PC-9 (cell line): ENCODE measurements around the gene APBA2. TPM values are rescaled to one million over a fixed set of nuclear protein-coding genes. Genes with fewer than 3 reads are reported as not detected.

Source experiments
- BruUV-seq: library from RNA; stranded (reverse); fragments of 400-500 nt; replicated peaks from 2 replicates; lab custom pipeline; 2021; lab: Mats Ljungman, UMichigan
- CTCF ChIA-PET: fragments of 300-600 bp; sonication (Branson Sonifier 250); formaldehyde crosslinking; loops from one replicate; lab custom pipeline; 2022; ENCODE audit warnings: antibody characterized with exemption; lab: Charles Lee
- POLR2A ChIA-PET: fragments of 300-600 bp; sonication (Branson Sonifier 250); formaldehyde crosslinking; loops from one replicate; lab custom pipeline; 2022; ENCODE audit warnings: antibody characterized with exemption; ENCODE audit not compliant: unreplicated experiment; lab: Charles Lee
- DNase-seq, 2 experiments: peaks; one replicate each; pipeline versions ENCODE4 v3.0.0 to v3.0.0-alpha.2; 2015 to 2022; ENCODE audit warnings: mixed read lengths in 1 of 2
- H2AFZ ChIP-seq: fragments of 200-600 bp; sonication (generic); 2 replicates; pipeline ENCODE4 v1.8.1; 2017; ENCODE audit warnings: antibody characterized with exemption
- H3F3A ChIP-seq: fragments of 200-600 bp; sonication (generic); 2 replicates; pipeline ENCODE4 v1.8.1; 2017; ENCODE audit warnings: antibody characterized with exemption, mild to moderate bottlenecking, low read depth; ENCODE audit not compliant: insufficient read depth
- H3K27ac ChIP-seq: fragments of 200-600 bp; sonication (generic); 2 replicates; pipeline ENCODE4 v1.6.1; 2016; ENCODE audit warnings: mixed run types
- H3K27me3 ChIP-seq: fragments of 200-600 bp; sonication (generic); 2 replicates; pipeline ENCODE4 v1.6.1; 2016; ENCODE audit warnings: low read depth, mixed run types; ENCODE audit not compliant: insufficient read depth
- H3K36me3 ChIP-seq: fragments of 200-600 bp; sonication (generic); 2 replicates; pipeline ENCODE4 v1.6.1; 2016; ENCODE audit warnings: low read depth, mixed run types
- H3K4me1 ChIP-seq: fragments of 200-600 bp; sonication (generic); replicated peaks from 2 replicates; pipeline ENCODE4 v1.6.1; 2016; ENCODE audit warnings: mixed run types; ENCODE audit not compliant: insufficient read depth
- H3K4me2 ChIP-seq: fragments of 200-600 bp; sonication (generic); 2 replicates; pipeline ENCODE4 v1.6.1; 2017; ENCODE audit warnings: mixed run types
- H3K4me3 ChIP-seq: fragments of 200-600 bp; sonication (generic); 2 replicates; pipeline ENCODE4 v1.6.1; 2016; ENCODE audit warnings: mixed run types
- H3K79me2 ChIP-seq: fragments of 200-600 bp; sonication (generic); 2 replicates; pipeline ENCODE4 v1.6.1; 2017; ENCODE audit warnings: low read depth, mixed run types
- H3K9me2 ChIP-seq: fragments of 200-600 bp; sonication (generic); 2 replicates; pipeline ENCODE4 v1.8.1; 2017; ENCODE audit warnings: mild to moderate bottlenecking; ENCODE audit not compliant: insufficient read depth
- H3K9me3 ChIP-seq: fragments of 200-600 bp; sonication (generic); 2 replicates; pipeline ENCODE4 v1.8.1; 2016; ENCODE audit warnings: low read depth; ENCODE audit not compliant: insufficient read depth
- H4K20me1 ChIP-seq: fragments of 200-600 bp; sonication (generic); 2 replicates; pipeline ENCODE4 v1.8.1; 2017; ENCODE audit not compliant: insufficient read depth
- CTCF ChIP-seq: fragments of 200-600 bp; sonication (generic); conservative IDR thresholded peaks from 2 replicates; pipeline ENCODE4 v1.6.1; 2017; ENCODE audit warnings: mixed run types, antibody characterized with exemption, mild to moderate bottlenecking, moderate library complexity
- EZH2 ChIP-seq: fragments of 200-600 bp; sonication (generic); IDR thresholded peaks from 2 replicates; pipeline ENCODE4 v1.8.0; 2017; ENCODE audit warnings: antibody characterized with exemption, low read depth
- intact Hi-C: fragments of 100-400 bp; cut with micrococcal nuclease; formaldehyde crosslinking; loops from one replicate; pipeline ENCODE4 v1.10.0; 2022; ENCODE audit not compliant: unreplicated experiment
- total RNA-seq: library from RNA; stranded (reverse); gene quantifications from 2 replicates; pipeline ENCODE4 v1.2.3, GENCODE V29; 2021

The APBA2 gene
- total RNA-seq, 1 experiment from 2014 or later: not detected

DNA sequence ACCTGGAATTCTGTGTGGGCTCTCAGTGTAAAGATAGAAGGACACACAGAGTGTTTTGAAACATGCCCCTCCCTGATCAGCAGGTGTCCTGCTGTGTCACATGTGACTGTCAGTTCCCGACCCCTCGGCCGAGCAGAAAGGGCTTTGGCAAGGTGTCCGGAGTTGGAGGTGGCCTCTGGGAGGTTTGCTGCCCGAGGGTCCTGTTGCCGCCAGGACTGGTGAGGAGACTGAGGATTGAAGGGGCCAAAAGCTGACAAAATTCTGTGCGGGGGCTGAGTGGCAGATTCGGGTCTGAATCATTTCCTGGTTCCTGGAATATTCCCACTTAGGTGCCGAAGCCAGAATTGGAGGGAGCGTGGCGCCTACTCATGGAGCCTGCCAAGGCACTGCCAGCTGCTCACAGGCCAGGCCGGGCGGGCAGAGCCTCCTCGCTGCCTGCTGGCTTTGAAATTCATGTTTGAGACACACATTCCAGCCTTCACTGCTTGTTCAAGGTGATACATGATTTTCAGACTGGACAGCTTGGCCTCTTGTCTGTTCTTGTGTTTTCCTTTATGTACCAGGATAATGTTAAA, 83.8 kb downstream of the APBA2 start:
- intact Hi-C loops: no loop called here

GRCh38 chr15:28974142-28974541, 88.4 kb downstream of the APBA2 start:
- Histone ChIP-seq H3F3A (no peaks in the 10 kb centered on the region), H3K36me3 (no peaks in the 10 kb centered on the region), H3K4me1 (no peaks in the 10 kb centered on the region), H3K4me3 (no peak overlapping the region), H3K4me2 (no peak overlapping the region), H4K20me1 (no peaks in the 10 kb centered on the region), H2AFZ (no peak overlapping the region), H3K79me2 (no peaks in the 10 kb centered on the region), H3K27me3 (peaks cover 37% of the 10 kb centered on the region), H3K9me3 (no peaks in the 10 kb centered on the region), H3K27ac (no peak overlapping the region), H3K9me2 (no peaks in the 10 kb centered on the region)
- CTCF ChIA-PET: no interaction called here
- TF ChIP-seq CTCF (no peak), EZH2 (no peak)
- no peak for DNase-seq
- POLR2A ChIA-PET: no interaction called here
- intact Hi-C loops: no loop called here
- no TSS peak for BruUV-seq

More for the DNA sequence above, 83.8 kb downstream of the APBA2 start:
- no peaks in the 10 kb centered on the region for H3K4me1 ChIP-seq
- POLR2A ChIA-PET: no interaction called here
- H2AFZ ChIP-seq: no peak overlapping the region
- no peaks in the 10 kb centered on the region for H3K79me2 ChIP-seq
- no peak overlapping the region for H3K4me3 ChIP-seq
- BruUV-seq: no TSS peak
- no peak overlapping the region for H3K4me2 ChIP-seq
- H3K36me3 ChIP-seq: no peaks in the 10 kb centered on the region
- no peaks in the 10 kb centered on the region for H3K9me2 ChIP-seq
- no peaks in the 10 kb centered on the region for H3F3A ChIP-seq
- H4K20me1 ChIP-seq: no peaks in the 10 kb centered on the region
- no peak for DNase-seq
- TF ChIP-seq EZH2 (no peak), CTCF (no peak)
- no peak overlapping the region for H3K27ac ChIP-seq
- H3K27me3 ChIP-seq: peaks cover 43% of the 10 kb centered on the region
- no peaks in the 10 kb centered on the region for H3K9me3 ChIP-seq
- CTCF ChIA-PET: no interaction called here

DNA sequence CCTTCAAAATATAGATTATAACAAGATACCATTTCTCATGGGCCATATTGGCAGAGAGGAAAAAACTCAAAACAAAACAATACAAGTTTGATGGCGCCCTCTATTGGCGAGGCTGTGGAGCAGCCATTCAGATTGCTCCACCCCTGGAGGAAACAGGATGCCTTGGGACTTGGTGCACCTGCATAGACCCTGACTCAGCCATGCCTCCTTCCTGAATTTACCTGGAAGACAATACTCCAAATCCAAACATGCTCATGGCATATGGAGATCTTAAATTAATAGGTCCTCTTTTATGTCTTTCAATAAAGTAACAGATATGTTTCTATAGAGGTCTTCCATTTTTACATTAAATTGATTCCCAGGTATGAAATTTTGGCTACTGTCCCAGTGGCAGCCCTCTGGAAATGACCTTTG, 90.0 kb downstream of the APBA2 start:
- no peaks in the 10 kb centered on the region for H3K9me2 ChIP-seq
- H3K27me3 ChIP-seq: peaks cover 39% of the 10 kb centered on the region
- ChIA-PET POLR2A (no interaction called here), CTCF (no interaction called here)
- no peaks in the 10 kb centered on the region for H3K79me2 ChIP-seq
- H3K4me3 ChIP-seq: no peak overlapping the region
- no peak overlapping the region for H3K27ac ChIP-seq
- no peaks in the 10 kb centered on the region for H3K9me3 ChIP-seq
- no peaks in the 10 kb centered on the region for H4K20me1 ChIP-seq
- intact Hi-C loops: no loop called here
- no peak overlapping the region for H3K4me2 ChIP-seq
- BruUV-seq: no TSS peak
- no peak overlapping the region for H2AFZ ChIP-seq
- no peaks in the 10 kb centered on the region for H3K36me3 ChIP-seq
- peak in 1 of 2 experiments; percentile 6 for DNase-seq
- no peak for TF ChIP-seq EZH2
- peak; percentile 61 for TF ChIP-seq CTCF
- no peaks in the 10 kb centered on the region for H3K4me1 ChIP-seq
- no peaks in the 10 kb centered on the region for H3F3A ChIP-seq
